ENCODE results near the gene MAP3K3.

Gene MAP3K3

DNA sequence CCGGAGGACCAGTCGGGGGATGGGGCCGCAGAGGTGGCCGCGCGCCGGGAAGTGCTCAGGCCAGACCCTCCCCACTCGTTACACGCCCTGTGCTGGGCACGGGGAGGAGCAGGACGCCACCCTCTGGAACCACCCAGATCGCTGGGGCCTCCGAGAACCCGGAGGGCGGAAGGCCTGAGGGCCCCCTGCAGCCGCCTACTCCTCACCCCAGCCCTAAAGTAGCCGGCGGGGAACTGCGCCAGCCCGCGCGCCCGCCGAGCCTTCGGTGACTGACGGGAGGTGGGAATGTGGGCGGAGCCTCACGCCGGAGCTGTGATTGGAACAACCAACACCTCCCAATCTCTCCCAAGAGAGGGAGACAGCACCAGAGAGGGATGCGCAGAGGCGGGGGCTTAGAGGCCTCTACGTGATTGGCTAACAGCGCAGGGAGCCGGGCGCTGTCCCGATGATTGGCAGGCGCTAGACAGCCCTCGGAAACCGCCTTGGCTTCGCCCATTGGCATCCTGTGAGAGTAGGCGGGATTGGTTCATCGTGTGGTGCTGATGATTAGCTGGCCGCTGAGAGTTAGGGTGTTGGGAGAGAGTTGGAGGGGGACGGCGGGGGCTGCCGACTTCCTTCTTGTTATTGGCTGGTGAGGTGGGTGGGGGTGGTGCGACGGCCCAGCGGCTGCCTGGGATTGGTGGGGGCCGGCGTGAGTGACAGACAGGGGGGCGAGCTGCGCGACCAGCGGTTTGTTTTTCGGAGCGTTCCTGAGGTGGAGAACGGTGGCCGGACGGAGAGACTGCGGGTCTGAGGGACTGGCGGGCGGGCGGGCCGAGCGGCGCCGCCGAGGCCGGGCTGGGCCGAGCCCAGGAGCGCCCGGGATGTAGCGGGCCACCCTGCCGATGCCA lies at the start of gene MAP3K3:
TSS of gene MAP3K3 (plus strand) at position 734 of the 890 bp plus-strand sequence. CDS start 343 bp downstream, outside the sequence.
- Histone ChIP-seq H3K9me3 (ENCODE audit: control insufficient read depth in 1 of 2, low read length in 2 of 2) (no peaks in the 10 kb centered on the region), H3K4me1 (ENCODE audit: control insufficient read depth in 1 of 2, insufficient read depth in 2 of 2, low read length in 2 of 2) (peaks cover 3 to 34% of the 10 kb centered on the region in 2 donors)

DNA sequence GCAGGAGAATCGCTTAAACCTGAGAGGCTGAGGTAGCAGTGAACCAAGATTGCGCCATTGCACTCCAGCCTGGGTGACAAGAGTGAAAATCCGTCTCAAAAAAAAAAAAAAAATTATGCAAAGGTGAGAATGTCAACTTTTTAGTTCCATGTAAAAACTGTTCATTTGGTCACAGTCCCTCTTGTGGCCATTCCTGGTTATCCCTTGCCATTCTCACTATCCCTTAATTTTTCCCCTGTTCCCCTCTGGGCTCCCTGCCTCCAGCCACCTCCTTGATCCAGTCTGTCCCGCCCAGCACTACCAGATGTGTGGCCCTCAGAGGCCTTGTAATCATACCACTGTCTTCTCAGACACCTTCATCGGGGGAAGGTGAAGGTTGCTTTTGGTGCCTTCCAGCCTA lies 48.6 kb upstream of the MAP3K3 start:
- Histone ChIP-seq H3K27ac (ENCODE audit: low read length) (no peak overlapping the region), H3K27me3 (ENCODE audit: low read depth, low read length) (no peaks in the 10 kb centered on the region), H3K4me1 (ENCODE audit: control insufficient read depth in 1 of 2, insufficient read depth in 2 of 2, low read length in 2 of 2) (no peaks in the 10 kb centered on the region), H3K36me3 (ENCODE audit: control insufficient read depth in 1 of 2, insufficient read depth in 2 of 2, low read length in 2 of 2) (no peaks in the 10 kb centered on the region), H3K4me3 (ENCODE audit: low read depth in 1 of 2, low read length in 2 of 2) (no peak overlapping the region), H3K9me3 (ENCODE audit: control insufficient read depth in 1 of 2, low read length in 2 of 2) (no peaks in the 10 kb centered on the region)

More for the DNA sequence above, at the start of gene MAP3K3:
- Histone ChIP-seq H3K36me3 (ENCODE audit: control insufficient read depth in 1 of 2, insufficient read depth in 2 of 2, low read length in 2 of 2) (no peaks in the 10 kb centered on the region), H3K4me3 (ENCODE audit: low read depth in 1 of 2, low read length in 2 of 2) (peak within 1 kb of the TSS; percentile 81 to 93), H3K27me3 (ENCODE audit: low read depth, low read length) (no peaks in the 10 kb centered on the region), H3K27ac (ENCODE audit: low read length) (peak within 1 kb of the TSS; percentile 77)

DNA sequence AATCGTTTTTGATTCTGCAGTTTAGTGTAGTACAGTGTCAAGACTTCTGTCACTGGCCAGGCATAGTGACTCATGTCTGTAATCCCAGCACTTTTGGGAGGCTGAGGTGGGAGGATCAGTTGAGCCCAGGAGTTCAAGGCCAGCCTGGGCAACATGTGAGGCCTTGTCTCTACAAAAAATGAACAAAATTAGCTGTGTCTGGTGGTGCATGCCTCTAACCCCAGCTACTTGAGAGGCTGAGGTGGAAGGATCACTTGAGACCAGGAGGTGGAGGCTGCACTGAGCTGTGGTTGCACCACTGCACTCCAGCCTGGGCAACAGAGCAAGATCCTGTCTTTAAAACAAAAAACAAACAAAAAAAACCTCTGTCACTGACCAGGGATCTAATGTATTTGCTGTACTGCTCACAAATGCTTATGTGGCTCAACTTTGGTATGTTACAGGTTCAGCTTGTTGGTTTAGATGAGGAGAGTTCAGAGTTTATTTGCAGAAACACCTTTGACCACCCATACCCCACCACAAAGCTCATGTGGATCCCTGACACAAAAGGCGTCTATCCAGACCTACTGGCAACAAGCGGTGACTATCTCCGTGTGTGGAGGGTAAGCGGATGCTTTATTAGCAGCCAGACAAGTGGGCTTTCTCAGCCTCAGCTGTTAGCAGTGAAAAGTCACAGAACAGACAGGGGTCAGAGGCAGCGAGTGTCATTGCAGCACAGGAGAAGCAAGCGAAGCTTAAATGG lies 44.0 kb upstream of the MAP3K3 start:
- H3K36me3 ChIP-seq (ENCODE audit: control insufficient read depth in 1 of 2, insufficient read depth in 2 of 2, low read length in 2 of 2): peaks cover 29 to 33% of the 10 kb centered on the region in 2 donors
- no peak overlapping the region for H3K4me3 ChIP-seq (ENCODE audit: low read depth in 1 of 2, low read length in 2 of 2)
- no peak overlapping the region for H3K27ac ChIP-seq (ENCODE audit: low read length)

DNA sequence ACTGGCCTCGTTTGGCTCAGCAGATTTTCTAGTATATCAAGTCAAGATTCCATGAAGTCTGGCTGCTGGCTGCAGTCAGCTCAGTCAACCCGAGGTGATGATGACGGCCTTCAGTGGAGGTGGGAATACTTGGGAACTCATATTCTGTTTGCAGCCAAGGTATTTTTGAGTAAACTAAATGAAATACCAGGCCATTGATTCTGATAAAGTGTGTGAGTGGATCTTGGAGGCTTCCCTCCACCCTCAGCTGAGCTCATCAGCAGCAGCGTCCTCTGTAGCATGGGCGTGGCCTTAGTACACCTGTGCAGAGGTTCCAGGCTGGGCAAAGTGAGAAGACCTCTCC lies 43.5 kb upstream of the MAP3K3 start:
- Histone ChIP-seq H3K27ac (ENCODE audit: low read length) (no peak overlapping the region), H3K4me3 (ENCODE audit: low read depth in 1 of 2, low read length in 2 of 2) (no peak overlapping the region), H3K27me3 (ENCODE audit: low read depth, low read length) (no peaks in the 10 kb centered on the region)

More for the DNA sequence above, 44.0 kb upstream of the MAP3K3 start:
- H3K4me1 ChIP-seq (ENCODE audit: control insufficient read depth in 1 of 2, insufficient read depth in 2 of 2, low read length in 2 of 2): no peaks in the 10 kb centered on the region
- no peaks in the 10 kb centered on the region for H3K27me3 ChIP-seq (ENCODE audit: low read depth, low read length)
- H3K9me3 ChIP-seq (ENCODE audit: control insufficient read depth in 1 of 2, low read length in 2 of 2): no peaks in the 10 kb centered on the region

DNA sequence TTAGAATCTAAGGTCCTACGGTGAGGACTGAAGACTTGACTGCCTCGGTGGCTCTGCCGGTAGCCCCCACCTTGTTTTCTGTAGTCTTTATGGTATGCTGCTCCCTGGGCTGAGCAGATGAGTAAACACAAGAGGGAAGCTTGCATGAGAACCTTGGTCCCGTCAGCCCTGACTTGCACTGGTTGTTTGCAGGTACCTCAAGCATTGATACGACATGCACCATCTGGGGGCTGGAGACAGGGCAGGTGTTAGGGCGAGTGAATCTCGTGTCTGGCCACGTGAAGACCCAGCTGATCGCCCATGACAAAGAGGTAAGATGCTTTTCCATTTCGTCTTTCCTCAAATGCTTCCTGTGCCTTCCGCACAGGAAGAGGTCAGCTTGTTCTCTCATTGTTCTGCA lies 42.6 kb upstream of the MAP3K3 start:
- Histone ChIP-seq H3K36me3 (ENCODE audit: control insufficient read depth in 1 of 2, insufficient read depth in 2 of 2, low read length in 2 of 2) (peaks cover 41 to 47% of the 10 kb centered on the region in 2 donors), H3K27ac (ENCODE audit: low read length) (no peak overlapping the region), H3K27me3 (ENCODE audit: low read depth, low read length) (no peaks in the 10 kb centered on the region), H3K4me1 (ENCODE audit: control insufficient read depth in 1 of 2, insufficient read depth in 2 of 2, low read length in 2 of 2) (no peaks in the 10 kb centered on the region), H3K4me3 (ENCODE audit: low read depth in 1 of 2, low read length in 2 of 2) (no peak overlapping the region), H3K9me3 (ENCODE audit: control insufficient read depth in 1 of 2, low read length in 2 of 2) (no peaks in the 10 kb centered on the region)

More for the DNA sequence above, 43.5 kb upstream of the MAP3K3 start:
- H3K4me1 ChIP-seq (ENCODE audit: control insufficient read depth in 1 of 2, insufficient read depth in 2 of 2, low read length in 2 of 2): no peaks in the 10 kb centered on the region
- H3K9me3 ChIP-seq (ENCODE audit: control insufficient read depth in 1 of 2, low read length in 2 of 2): no peaks in the 10 kb centered on the region
- peaks cover 35 to 39% of the 10 kb centered on the region in 2 donors for H3K36me3 ChIP-seq (ENCODE audit: control insufficient read depth in 1 of 2, insufficient read depth in 2 of 2, low read length in 2 of 2)

DNA sequence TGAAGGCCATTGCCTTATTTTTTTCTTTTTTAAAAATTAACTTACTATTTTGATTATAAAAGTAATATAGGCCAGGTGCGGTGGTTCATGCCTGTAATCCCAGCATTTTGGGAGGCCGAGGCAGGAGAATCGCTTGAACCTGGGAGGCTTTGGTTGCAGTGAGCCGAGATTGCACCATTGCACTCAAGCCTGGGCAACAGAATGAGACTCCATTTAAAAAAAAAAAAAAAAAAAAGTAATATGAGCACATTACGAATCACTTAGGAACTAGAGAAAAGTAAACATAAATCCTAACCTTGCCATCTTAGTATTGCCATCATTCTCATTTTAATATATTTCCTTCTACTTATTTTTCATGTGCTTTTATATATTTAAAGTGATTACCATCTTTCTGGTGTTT lies 34.4 kb upstream of the MAP3K3 start:
- Histone ChIP-seq H3K4me3 (ENCODE audit: low read depth in 1 of 2, low read length in 2 of 2) (no peak overlapping the region), H3K4me1 (ENCODE audit: control insufficient read depth in 1 of 2, insufficient read depth in 2 of 2, low read length in 2 of 2) (no peaks in the 10 kb centered on the region), H3K27me3 (ENCODE audit: low read depth, low read length) (no peaks in the 10 kb centered on the region), H3K36me3 (ENCODE audit: control insufficient read depth in 1 of 2, insufficient read depth in 2 of 2, low read length in 2 of 2) (peaks cover 63 to 87% of the 10 kb centered on the region in 2 donors), H3K9me3 (ENCODE audit: control insufficient read depth in 1 of 2, low read length in 2 of 2) (no peaks in the 10 kb centered on the region), H3K27ac (ENCODE audit: low read length) (no peak overlapping the region)

DNA sequence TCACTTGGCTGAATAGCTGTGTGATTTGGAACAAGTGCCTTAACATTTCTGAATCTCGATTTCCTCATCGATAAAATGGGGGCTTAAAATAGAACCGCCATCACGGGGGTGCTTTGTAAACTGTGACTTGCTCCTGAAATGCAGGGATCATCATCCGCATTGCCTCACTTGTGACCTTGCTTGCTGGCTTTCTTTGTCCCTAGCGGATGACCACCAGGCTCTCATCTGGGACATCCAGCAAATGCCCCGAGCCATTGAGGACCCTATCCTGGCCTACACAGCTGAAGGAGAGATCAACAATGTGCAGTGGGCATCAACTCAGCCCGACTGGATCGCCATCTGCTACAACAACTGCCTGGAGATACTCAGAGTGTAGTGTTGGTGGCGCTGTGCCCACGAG lies 33.4 kb upstream of the MAP3K3 start:
- Histone ChIP-seq H3K4me1 (ENCODE audit: control insufficient read depth in 1 of 2, insufficient read depth in 2 of 2, low read length in 2 of 2) (no peaks in the 10 kb centered on the region), H3K9me3 (ENCODE audit: control insufficient read depth in 1 of 2, low read length in 2 of 2) (no peaks in the 10 kb centered on the region), H3K27me3 (ENCODE audit: low read depth, low read length) (no peaks in the 10 kb centered on the region), H3K36me3 (ENCODE audit: control insufficient read depth in 1 of 2, insufficient read depth in 2 of 2, low read length in 2 of 2) (peaks cover 57 to 77% of the 10 kb centered on the region in 2 donors), H3K27ac (ENCODE audit: low read length) (no peak overlapping the region), H3K4me3 (ENCODE audit: low read depth in 1 of 2, low read length in 2 of 2) (no peak overlapping the region)

DNA sequence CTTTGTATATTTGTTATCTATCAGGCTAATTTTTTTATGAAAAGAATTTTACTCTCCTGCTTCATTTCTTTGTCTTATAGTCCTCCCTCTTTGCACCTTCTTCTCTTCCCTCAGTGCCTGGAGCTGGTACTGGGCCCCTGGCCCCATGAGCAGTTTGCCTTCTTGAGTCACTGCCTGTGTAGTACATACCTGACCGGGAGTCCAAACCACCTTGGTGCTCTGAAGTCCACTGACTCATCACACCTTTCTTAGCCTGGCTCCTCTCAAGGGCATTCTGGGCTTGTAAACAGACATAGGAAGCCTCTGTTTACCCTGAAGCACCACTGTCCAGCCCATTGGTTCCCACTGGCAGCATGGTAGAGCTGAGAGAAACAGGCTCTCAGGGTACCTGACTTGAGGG lies 32.6 kb upstream of the MAP3K3 start:
- H3K27ac ChIP-seq (ENCODE audit: low read length): no peak overlapping the region
- no peaks in the 10 kb centered on the region for H3K27me3 ChIP-seq (ENCODE audit: low read depth, low read length)
- peaks cover 51 to 69% of the 10 kb centered on the region in 2 donors for H3K36me3 ChIP-seq (ENCODE audit: control insufficient read depth in 1 of 2, insufficient read depth in 2 of 2, low read length in 2 of 2)
- no peaks in the 10 kb centered on the region for H3K9me3 ChIP-seq (ENCODE audit: control insufficient read depth in 1 of 2, low read length in 2 of 2)
- no peak overlapping the region for H3K4me3 ChIP-seq (ENCODE audit: low read depth in 1 of 2, low read length in 2 of 2)
- no peaks in the 10 kb centered on the region for H3K4me1 ChIP-seq (ENCODE audit: control insufficient read depth in 1 of 2, insufficient read depth in 2 of 2, low read length in 2 of 2)

DNA sequence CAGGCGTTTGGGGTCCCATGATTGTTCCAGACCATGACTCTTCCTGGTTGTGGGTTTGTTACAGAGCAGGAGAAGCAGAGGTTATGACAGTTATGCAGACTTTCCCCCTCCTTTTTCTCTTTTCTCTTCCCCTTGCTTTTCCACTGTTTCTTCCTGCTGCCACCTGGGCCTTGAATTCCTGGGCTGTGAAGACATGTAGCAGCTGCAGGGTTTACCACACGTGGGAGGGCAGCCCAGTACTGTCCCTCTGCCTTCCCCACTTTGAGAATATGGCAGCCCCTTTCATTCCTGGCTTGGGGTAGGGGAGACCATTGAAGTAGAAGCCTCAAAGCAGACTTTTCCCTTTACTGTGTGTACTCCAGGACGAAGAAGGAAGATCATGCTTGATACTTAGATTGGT lies 29.4 kb upstream of the MAP3K3 start:
- H3K36me3 ChIP-seq (ENCODE audit: control insufficient read depth in 1 of 2, insufficient read depth in 2 of 2, low read length in 2 of 2): peaks cover 32 to 41% of the 10 kb centered on the region in 2 donors

DNA sequence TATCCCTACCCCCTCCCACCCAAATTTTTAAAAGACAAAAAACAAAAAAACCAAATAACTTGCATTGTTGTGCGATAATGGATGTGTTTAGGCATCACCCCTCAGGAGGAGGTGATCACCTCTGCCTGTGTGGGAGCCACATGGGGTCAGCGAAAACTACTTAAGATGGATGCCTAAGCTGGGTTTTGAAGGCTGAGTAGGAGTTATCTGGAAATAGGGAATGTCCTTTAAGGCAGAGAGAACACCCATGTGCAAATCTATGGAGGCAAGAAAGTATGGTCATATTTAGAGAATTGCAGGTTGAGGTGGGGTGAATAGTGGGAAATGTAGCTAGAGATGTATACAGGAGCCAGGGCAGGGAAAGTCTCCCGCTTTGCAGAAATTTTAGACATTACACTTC lies 27.1 kb upstream of the MAP3K3 start:
- H3K4me3 ChIP-seq (ENCODE audit: low read depth in 1 of 2, low read length in 2 of 2): no peak overlapping the region
- no peaks in the 10 kb centered on the region for H3K27me3 ChIP-seq (ENCODE audit: low read depth, low read length)
- H3K36me3 ChIP-seq (ENCODE audit: control insufficient read depth in 1 of 2, insufficient read depth in 2 of 2, low read length in 2 of 2): peaks cover 19 to 22% of the 10 kb centered on the region in 2 donors
- peaks cover 2% of the 10 kb centered on the region in 2 donors for H3K4me1 ChIP-seq (ENCODE audit: control insufficient read depth in 1 of 2, insufficient read depth in 2 of 2, low read length in 2 of 2)
- no peak overlapping the region for H3K27ac ChIP-seq (ENCODE audit: low read length)
- H3K9me3 ChIP-seq (ENCODE audit: control insufficient read depth in 1 of 2, low read length in 2 of 2): no peaks in the 10 kb centered on the region

More for the DNA sequence above, 29.4 kb upstream of the MAP3K3 start:
- H3K27ac ChIP-seq (ENCODE audit: low read length): no peak overlapping the region
- no peaks in the 10 kb centered on the region for H3K4me1 ChIP-seq (ENCODE audit: control insufficient read depth in 1 of 2, insufficient read depth in 2 of 2, low read length in 2 of 2)
- H3K27me3 ChIP-seq (ENCODE audit: low read depth, low read length): no peaks in the 10 kb centered on the region
- no peaks in the 10 kb centered on the region for H3K9me3 ChIP-seq (ENCODE audit: control insufficient read depth in 1 of 2, low read length in 2 of 2)
- H3K4me3 ChIP-seq (ENCODE audit: low read depth in 1 of 2, low read length in 2 of 2): no peak overlapping the region

DNA sequence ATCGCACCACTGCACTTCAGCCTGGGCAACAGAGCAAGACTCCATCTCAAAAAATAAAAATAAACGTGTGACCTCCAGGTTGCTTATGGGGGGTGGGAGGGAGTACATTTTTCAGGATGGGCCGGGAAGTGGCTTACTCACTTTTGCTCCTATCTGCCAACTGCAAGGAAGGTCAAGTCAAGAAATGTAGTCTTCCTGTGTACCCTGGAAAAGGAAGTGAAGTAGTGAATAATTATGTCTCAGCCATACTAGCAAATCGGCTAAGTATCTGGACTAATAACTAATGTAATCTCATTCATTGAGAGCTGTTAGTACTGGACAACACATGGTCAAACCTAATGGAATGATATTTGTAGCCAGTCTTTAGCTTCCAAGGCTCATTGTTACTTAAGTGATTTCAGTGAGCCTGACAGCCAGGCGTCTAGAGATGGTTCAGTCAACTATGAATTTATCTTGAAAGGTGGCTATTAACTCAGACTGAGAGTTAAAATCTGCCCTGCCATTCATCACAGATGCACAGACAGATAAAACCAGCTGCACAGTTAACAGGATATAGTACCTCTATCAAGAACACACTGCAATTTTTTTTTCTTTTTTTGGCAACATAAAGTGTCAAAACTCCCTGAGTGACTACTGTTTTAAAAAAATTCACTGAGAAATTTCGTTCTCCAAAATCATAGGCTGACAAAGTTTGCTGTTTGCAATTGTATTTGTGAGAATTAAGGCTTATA lies 25.2 kb upstream of the MAP3K3 start:
- H3K4me3 ChIP-seq (ENCODE audit: low read depth in 1 of 2, low read length in 2 of 2): no peak overlapping the region
- peaks cover 0 to 3% of the 10 kb centered on the region in 2 donors for H3K36me3 ChIP-seq (ENCODE audit: control insufficient read depth in 1 of 2, insufficient read depth in 2 of 2, low read length in 2 of 2)
- peaks cover 9 to 13% of the 10 kb centered on the region in 2 donors for H3K4me1 ChIP-seq (ENCODE audit: control insufficient read depth in 1 of 2, insufficient read depth in 2 of 2, low read length in 2 of 2)

More for the DNA sequence above, 25.2 kb upstream of the MAP3K3 start:
- H3K27ac ChIP-seq (ENCODE audit: low read length): no peak overlapping the region
- no peaks in the 10 kb centered on the region for H3K9me3 ChIP-seq (ENCODE audit: control insufficient read depth in 1 of 2, low read length in 2 of 2)
- H3K27me3 ChIP-seq (ENCODE audit: low read depth, low read length): no peaks in the 10 kb centered on the region

Data from muscle layer of duodenum (tissue), 2 donors.